Mesendoderm (in vitro differentiated cells): ENCODE measurements around the gene SMR3A.

Experiments
- DNase-seq: peaks from one replicate; pipeline ENCODE4 v3.0.0; 2013
- H2AK5ac ChIP-seq: 2 replicates; pipeline ENCODE4 v1.6.1; 2013; ENCODE audit warnings: low read length, inconsistent platforms
- H2BK120ac ChIP-seq: 2 replicates; pipeline ENCODE4 v1.6.1; 2013; ENCODE audit warnings: low read depth, mild to moderate bottlenecking, low read length, moderate library complexity, mixed read lengths
- H2BK15ac ChIP-seq: replicated peaks from 2 replicates; pipeline ENCODE4 v1.6.1; 2013; ENCODE audit warnings: low read depth, mild to moderate bottlenecking, moderate library complexity
- H2BK5ac ChIP-seq: 2 replicates; pipeline ENCODE4 v1.6.1; 2013; ENCODE audit warnings: low read length, inconsistent platforms
- H3K18ac ChIP-seq: 2 replicates; pipeline ENCODE4 v1.6.1; 2013; ENCODE audit warnings: mild to moderate bottlenecking, low read length, mixed read lengths
- H3K23ac ChIP-seq: one replicate; pipeline ENCODE4 v1.6.1; 2013; ENCODE audit warnings: low read length
- H3K27ac ChIP-seq: 2 replicates; pipeline ENCODE4 v1.5.1; 2013; ENCODE audit warnings: low read depth, mild to moderate bottlenecking, inconsistent platforms, low read length, moderate library complexity
- H3K27me3 ChIP-seq: 2 replicates; pipeline ENCODE4 v1.6.1; 2013; ENCODE audit warnings: low read length, control low read depth, mild to moderate bottlenecking, inconsistent platforms; ENCODE audit not compliant: insufficient read depth, poor library complexity
- H3K36me3 ChIP-seq: 2 replicates; pipeline ENCODE4 v1.6.1; 2013; ENCODE audit warnings: low read length, inconsistent platforms; ENCODE audit not compliant: control insufficient read depth, insufficient read depth
- H3K4ac ChIP-seq: one replicate; pipeline ENCODE4 v1.6.1; 2013; ENCODE audit warnings: low read depth, mild to moderate bottlenecking, low read length, moderate library complexity
- H3K4me1 ChIP-seq: 2 replicates; pipeline ENCODE4 v1.6.1; 2013; ENCODE audit warnings: low read depth, low read length, inconsistent platforms; ENCODE audit not compliant: control insufficient read depth
- H3K4me2 ChIP-seq: 2 replicates; pipeline ENCODE4 v1.6.1; 2013; ENCODE audit warnings: low read length
- H3K4me3 ChIP-seq: 2 replicates; pipeline ENCODE4 v1.5.1; 2013; ENCODE audit warnings: mild to moderate bottlenecking, low read length
- H3K56ac ChIP-seq: one replicate; pipeline ENCODE4 v1.6.1; 2013; ENCODE audit warnings: low read length
- H3K79me1 ChIP-seq: 2 replicates; pipeline ENCODE4 v1.6.1; 2013; ENCODE audit warnings: low read length, inconsistent platforms
- H3K79me2 ChIP-seq: 2 replicates; pipeline ENCODE4 v1.6.1; 2013; ENCODE audit warnings: mild to moderate bottlenecking, low read length; ENCODE audit not compliant: control insufficient read depth, insufficient read depth
- H3K9ac ChIP-seq: 2 replicates; pipeline ENCODE4 v1.6.1; 2013; ENCODE audit warnings: low read length, inconsistent platforms
- H4K5ac ChIP-seq: one replicate; pipeline ENCODE4 v1.6.1; 2013; ENCODE audit warnings: low read length
- H4K8ac ChIP-seq: one replicate; pipeline ENCODE4 v1.6.1; 2013; ENCODE audit warnings: low read depth, mild to moderate bottlenecking, control low read depth, low read length, moderate library complexity
- WGBS: extraction: QIAGEN DNeasy Blood & Tissue Kit; methylation state at CpG from one replicate; pipeline ENCODE4 v1.1.7; 2013; ENCODE audit warnings: low lambda C conversion rate, missing lambda C conversion rate; ENCODE audit not compliant: insufficient coverage; ENCODE audit errors: extremely low coverage; 5-methylcytosine and 5-hydroxymethylcytosine counted together

Gene SMR3A

GRCh38 chr4:70337886-70338420 lies 22.6 kb upstream of the SMR3A start:
- Histone ChIP-seq H3K36me3 (no peaks in the 10 kb centered on the region), H4K5ac (no peak overlapping the region), H3K27ac (no peak overlapping the region), H3K4me3 (no peak overlapping the region), H3K4ac (no peak overlapping the region), H3K18ac (no peak overlapping the region), H3K79me2 (no peaks in the 10 kb centered on the region), H2AK5ac (no peak overlapping the region), H3K4me1 (no peaks in the 10 kb centered on the region), H2BK120ac (no peak overlapping the region), H3K4me2 (no peak overlapping the region), H3K27me3 (no peaks in the 10 kb centered on the region), H3K56ac (no peak overlapping the region), H3K79me1 (no peaks in the 10 kb centered on the region), H4K8ac (no peak overlapping the region), H3K9ac (no peak overlapping the region), H2BK15ac (no peak overlapping the region), H3K23ac (no peak overlapping the region), H2BK5ac (no peak overlapping the region)
- WGBS: no CpG with 5 or more reads among the region's 1 CpG
- DNase-seq: no peak

GRCh38 chr4:70356185-70356584 lies 4.4 kb upstream of the SMR3A start:
- WGBS: no CpG with 5 or more reads among the region's 1 CpG
- no peaks in the 10 kb centered on the region for H3K27me3 ChIP-seq
- H3K79me2 ChIP-seq: no peaks in the 10 kb centered on the region
- no peaks in the 10 kb centered on the region for H3K4me1 ChIP-seq
- H3K9ac ChIP-seq: no peak overlapping the region
- DNase-seq: no peak
- H2AK5ac ChIP-seq: no peak overlapping the region
- no peak overlapping the region for H3K56ac ChIP-seq
- no peaks in the 10 kb centered on the region for H3K79me1 ChIP-seq
- no peak overlapping the region for H3K4me3 ChIP-seq
- H3K36me3 ChIP-seq: no peaks in the 10 kb centered on the region
- H3K23ac ChIP-seq: no peak overlapping the region
- no peak overlapping the region for H3K27ac ChIP-seq
- H3K4ac ChIP-seq: no peak overlapping the region
- H4K5ac ChIP-seq: no peak overlapping the region
- H4K8ac ChIP-seq: no peak overlapping the region
- no peak overlapping the region for H3K18ac ChIP-seq
- no peak overlapping the region for H2BK15ac ChIP-seq
- H2BK120ac ChIP-seq: no peak overlapping the region
- H3K4me2 ChIP-seq: no peak overlapping the region
- H2BK5ac ChIP-seq: no peak overlapping the region

GRCh38 chr4:70359115-70359661 lies 1.4 kb upstream of the SMR3A start:
- no peak overlapping the region for H4K8ac ChIP-seq
- H2AK5ac ChIP-seq: no peak overlapping the region
- H3K4me1 ChIP-seq: no peaks in the 10 kb centered on the region
- H4K5ac ChIP-seq: no peak overlapping the region
- no peak overlapping the region for H3K9ac ChIP-seq
- H3K23ac ChIP-seq: no peak overlapping the region
- WGBS: no CpG with 5 or more reads among the region's 3 CpGs
- H3K4me3 ChIP-seq: no peak overlapping the region
- H3K56ac ChIP-seq: no peak overlapping the region
- H2BK5ac ChIP-seq: no peak overlapping the region
- H2BK120ac ChIP-seq: no peak overlapping the region
- H3K27me3 ChIP-seq: no peaks in the 10 kb centered on the region
- no peak overlapping the region for H3K4me2 ChIP-seq
- no peaks in the 10 kb centered on the region for H3K36me3 ChIP-seq
- no peaks in the 10 kb centered on the region for H3K79me1 ChIP-seq
- no peak overlapping the region for H3K4ac ChIP-seq
- DNase-seq: no peak
- no peak overlapping the region for H3K27ac ChIP-seq
- H3K18ac ChIP-seq: no peak overlapping the region
- H2BK15ac ChIP-seq: no peak overlapping the region
- H3K79me2 ChIP-seq: no peaks in the 10 kb centered on the region

GRCh38 chr4:70364002-70364401 lies 3.4 kb downstream of the SMR3A start:
- H3K79me1 ChIP-seq: no peaks in the 10 kb centered on the region
- no peak overlapping the region for H3K56ac ChIP-seq
- H3K27me3 ChIP-seq: no peaks in the 10 kb centered on the region
- no peak overlapping the region for H3K4ac ChIP-seq
- H4K5ac ChIP-seq: no peak overlapping the region
- no peak overlapping the region for H3K4me3 ChIP-seq
- no peak for DNase-seq
- H3K4me1 ChIP-seq: no peaks in the 10 kb centered on the region
- no CpG with 5 or more reads among the region's 5 CpGs for WGBS
- no peak overlapping the region for H2BK15ac ChIP-seq
- H3K4me2 ChIP-seq: no peak overlapping the region
- no peak overlapping the region for H4K8ac ChIP-seq
- no peak overlapping the region for H2BK5ac ChIP-seq
- no peak overlapping the region for H3K23ac ChIP-seq
- no peak overlapping the region for H3K9ac ChIP-seq
- H3K36me3 ChIP-seq: no peaks in the 10 kb centered on the region
- H2BK120ac ChIP-seq: no peak overlapping the region
- no peak overlapping the region for H2AK5ac ChIP-seq
- H3K18ac ChIP-seq: no peak overlapping the region
- H3K79me2 ChIP-seq: no peaks in the 10 kb centered on the region
- H3K27ac ChIP-seq: no peak overlapping the region

GRCh38 chr4:70365479-70365878 lies 4.9 kb downstream of the SMR3A start:
- H3K9ac ChIP-seq: no peak overlapping the region
- no peak overlapping the region for H2AK5ac ChIP-seq
- H3K36me3 ChIP-seq: no peaks in the 10 kb centered on the region
- no peak overlapping the region for H2BK5ac ChIP-seq
- no peak for DNase-seq
- no peaks in the 10 kb centered on the region for H3K4me1 ChIP-seq
- no peaks in the 10 kb centered on the region for H3K79me2 ChIP-seq
- H3K4me3 ChIP-seq: no peak overlapping the region
- no peak overlapping the region for H4K8ac ChIP-seq
- no peak overlapping the region for H3K4me2 ChIP-seq
- H2BK15ac ChIP-seq: no peak overlapping the region
- no peaks in the 10 kb centered on the region for H3K27me3 ChIP-seq
- H4K5ac ChIP-seq: no peak overlapping the region
- no peak overlapping the region for H3K23ac ChIP-seq
- no peaks in the 10 kb centered on the region for H3K79me1 ChIP-seq
- H3K27ac ChIP-seq: no peak overlapping the region
- H3K56ac ChIP-seq: no peak overlapping the region
- WGBS: no CpG with 5 or more reads among the region's 2 CpGs
- H3K4ac ChIP-seq: no peak overlapping the region
- H2BK120ac ChIP-seq: no peak overlapping the region
- H3K18ac ChIP-seq: no peak overlapping the region

GRCh38 chr4:70367813-70368212 lies 7.3 kb downstream of the SMR3A start:
- no peak overlapping the region for H3K23ac ChIP-seq
- H3K4ac ChIP-seq: no peak overlapping the region
- H3K79me2 ChIP-seq: no peaks in the 10 kb centered on the region
- no CpG with 5 or more reads among the region's 1 CpG for WGBS
- H3K18ac ChIP-seq: no peak overlapping the region
- H2BK120ac ChIP-seq: no peak overlapping the region
- no peak overlapping the region for H3K4me2 ChIP-seq
- no peak overlapping the region for H2AK5ac ChIP-seq
- H3K9ac ChIP-seq: no peak overlapping the region
- H3K36me3 ChIP-seq: no peaks in the 10 kb centered on the region
- no peak overlapping the region for H4K5ac ChIP-seq
- H3K79me1 ChIP-seq: no peaks in the 10 kb centered on the region
- no peak overlapping the region for H3K4me3 ChIP-seq
- H2BK15ac ChIP-seq: no peak overlapping the region
- no peak overlapping the region for H3K27ac ChIP-seq
- no peak overlapping the region for H4K8ac ChIP-seq
- H3K56ac ChIP-seq: no peak overlapping the region
- no peaks in the 10 kb centered on the region for H3K4me1 ChIP-seq
- peak; percentile 27 for DNase-seq
- H2BK5ac ChIP-seq: no peak overlapping the region
- H3K27me3 ChIP-seq: no peaks in the 10 kb centered on the region
